K562 (cell line): Measurements from ENCODE around the gene ACSF3. TPM values are rescaled to one million over a fixed set of nuclear protein-coding genes. Genes with fewer than 3 reads are reported as not detected.

Experiments
- ATAC-seq: fragments of 200-7000 bp; cut with Tn5 transposase; 3 replicates; pipeline ENCODE4 v1.9.1; 2020; ENCODE audit warnings: moderate library complexity
- BruUV-seq: library from RNA; stranded (reverse); fragments of 400-500 nt; replicated peaks from 2 replicates; lab custom pipeline; 2021; lab: Mats Ljungman, UMichigan
- CTCF ChIA-PET: fragments of 300-600 bp; formaldehyde crosslinking; extraction: SDS; loops from one replicate; lab custom pipeline; 2021; ENCODE audit warnings: low intra/inter-chr PET ratio; lab: Yijun Ruan, JAX
- POLR2A ChIA-PET: fragments of 300-600, 350-650 bp; sonication (Branson Sonifier 250); formaldehyde crosslinking; extraction: SDS; loops from one replicate; lab custom pipeline; 2021; ENCODE audit warnings: antibody characterized with exemption, inconsistent platforms; lab: Yijun Ruan, JAX
- DNase-seq, 4 experiments: peaks; one replicate each; pipeline versions ENCODE4 v3.0.0 to v3.0.0-alpha.2; 2011 to 2018; ENCODE audit warnings: low spot score in 3 of 4, mixed read lengths in 3 of 4; ENCODE audit errors: extremely low read depth in 1 of 4
- FAIRE-seq: peaks from 2 replicates; lab custom pipeline; 2011; peaks lifted over from hg19 to GRCh38; lab: Jason Lieb, UNC
- H2AFZ ChIP-seq: 2 replicates; pipeline ENCODE4 v1.6.0; 2011; ENCODE audit warnings: low read depth, low read length, control low read depth, inconsistent platforms
- H3K27ac ChIP-seq: fragments of 200-600 bp; 3 replicates; pipeline ENCODE4 v1.8.0; 2011; ENCODE audit warnings: low read depth, mild to moderate bottlenecking, control low read depth, inconsistent platforms, low read length, moderate library complexity, mixed read lengths; ENCODE audit errors: extremely low read depth
- H3K27me3 ChIP-seq, 2 experiments: fragments of 300-600 bp in 1 of 2; 2 replicates in 1 of 2; 3 replicates in 1 of 2; pipeline versions ENCODE4 v1.6.0 to v1.8.0; 2011; ENCODE audit warnings: inconsistent platforms in 2 of 2, low read length in 2 of 2, mild to moderate bottlenecking in 1 of 2, mixed read lengths in 1 of 2, moderate library complexity in 1 of 2; ENCODE audit not compliant: control insufficient read depth in 2 of 2, insufficient read depth in 2 of 2
- H3K36me3 ChIP-seq: fragments of 300-600 bp; 3 replicates; pipeline ENCODE4 v1.8.0; 2011; ENCODE audit warnings: mild to moderate bottlenecking, low read length, inconsistent platforms; ENCODE audit not compliant: control insufficient read depth, insufficient read depth
- H3K4me1 ChIP-seq, 2 experiments: fragments of 200-600 bp in 1 of 2; replicated peaks in 1 of 2; 2 replicates in 1 of 2; 3 replicates in 1 of 2; pipeline versions ENCODE4 v1.5.1 to v1.8.0; 2011; ENCODE audit warnings: inconsistent platforms in 2 of 2, low read length in 2 of 2, mild to moderate bottlenecking in 1 of 2, mixed read lengths in 1 of 2, moderate library complexity in 1 of 2; ENCODE audit not compliant: control insufficient read depth in 2 of 2, insufficient read depth in 2 of 2
- H3K4me2 ChIP-seq: 2 replicates; pipeline ENCODE4 v1.6.1; 2011; ENCODE audit warnings: low read length, control low read depth, inconsistent platforms, mixed read lengths; ENCODE audit not compliant: insufficient read depth
- H3K4me3 ChIP-seq: fragments of 200-600 bp; sonication (generic), shearing (Covaris generic); 2 replicates; pipeline ENCODE4 v1.5.1; 2016; ENCODE audit warnings: control low read depth, inconsistent platforms
- H3K79me2 ChIP-seq: fragments of 200-600 bp; 3 replicates; pipeline ENCODE4 v1.8.0; 2011; ENCODE audit warnings: low read length, inconsistent platforms; ENCODE audit not compliant: control insufficient read depth, insufficient read depth
- H3K9ac ChIP-seq, 2 experiments: 2 replicates each; pipeline versions ENCODE4 v1.6.0 to v1.6.1; 2011; ENCODE audit warnings: low read depth in 2 of 2, low read length in 2 of 2, control low read depth in 1 of 2, inconsistent platforms in 1 of 2, mild to moderate bottlenecking in 1 of 2, mixed read lengths in 1 of 2; ENCODE audit not compliant: insufficient read depth in 1 of 2
- H3K9me1 ChIP-seq: one replicate; pipeline ENCODE4 v1.6.0; 2011; ENCODE audit warnings: inconsistent platforms, mild to moderate bottlenecking, low read length, moderate library complexity; ENCODE audit not compliant: control insufficient read depth, insufficient read depth
- H3K9me3 ChIP-seq: replicated peaks from 2 replicates; pipeline ENCODE4 v1.5.1; 2011; ENCODE audit warnings: low read depth, low read length, inconsistent platforms; ENCODE audit not compliant: control insufficient read depth, insufficient read depth
- H4K20me1 ChIP-seq: replicated peaks from 2 replicates; pipeline ENCODE4 v1.6.1; 2011; ENCODE audit warnings: low read length, inconsistent platforms, mixed read lengths; ENCODE audit not compliant: control insufficient read depth, insufficient read depth
- BHLHE40 ChIP-seq: IDR thresholded peaks from 2 replicates; pipeline ENCODE4 v1.6.1; 2011; ENCODE audit warnings: low read length, improper control_type of control experiment
- KLF1 ChIP-seq: fragments of 450-650 bp; IDR thresholded peaks from 2 replicates; pipeline ENCODE4 v1.6.1; 2016; ENCODE audit warnings: missing genetic modification characterization, missing compliant biosample characterization
- NONO ChIP-seq, 2 experiments: fragments of 200-400 bp in 1 of 2; fragments of 450-650 bp in 1 of 2; formaldehyde crosslinking in 1 of 2; IDR thresholded peaks; 2 replicates each; pipeline ENCODE4 v1.6.1; 2017; ENCODE audit warnings: low read depth in 2 of 2, mild to moderate bottlenecking in 2 of 2, moderate library complexity in 2 of 2, low read length in 1 of 2
- SMC3 ChIP-seq: conservative IDR thresholded peaks from 2 replicates; pipeline ENCODE4 v1.6.1; 2011; ENCODE audit warnings: low read depth, low read length, improper control_type of control experiment; ENCODE audit not compliant: insufficient read depth
- ZNF778 ChIP-seq: fragments of 450-650 bp; formaldehyde crosslinking; IDR thresholded peaks from 2 replicates; pipeline ENCODE4 v1.4.0; 2020; ENCODE audit warnings: mild to moderate bottlenecking, moderate library complexity
- WGBS: fragments of 100-300 bp; shearing (Covaris generic); methylation state at CpG from one replicate; pipeline ENCODE4 v1.1.6; 2016; ENCODE audit warnings: low coverage, mixed read lengths; ENCODE audit not compliant: insufficient coverage; ENCODE audit errors: missing lambda C conversion rate; 5-methylcytosine and 5-hydroxymethylcytosine counted together
- in situ Hi-C: fragments of 300-500 bp; cut with MboI; formaldehyde crosslinking; loops from 4 replicates; pipeline ENCODE4 v1.15.0; 2018; ENCODE audit warnings: inconsistent platforms, mixed read lengths
- intact Hi-C: fragments of 100-400 bp; cut with micrococcal nuclease; formaldehyde crosslinking; loops from 2 replicates; pipeline ENCODE4 v1.14.2; 2022
- polyA plus RNA-seq, 8 experiments: library from polyadenylated mRNA; depleted of rRNA in 4 of 8; stranded (reverse) in 5 of 8; unstranded in 3 of 8; fragments of >200 nt; fragmentation: Nextera tagmentation in 2 of 8; fragmentation: Illumina TruSeq in 1 of 8; extraction: Ambion mirVana in 2 of 8; extraction: Trizol in 1 of 8; gene quantifications; 2 replicates each; pipeline versions ENCODE4 v1.2.1 to v1.2.3, GENCODE V29; 2011 to 2014; ENCODE audit warnings: inconsistent platforms in 1 of 8, missing spikeins in 1 of 8
- total RNA-seq, 7 experiments: library from RNA; depleted of rRNA in 6 of 7; stranded (reverse); fragments of >200 nt in 6 of 7; fragmentation: Illumina TruSeq in 2 of 7; extraction: Trizol in 2 of 7; gene quantifications; 2 replicates each; pipeline versions ENCODE4 v1.2.1 to v1.2.3, GENCODE V29; 2011 to 2021; ENCODE audit warnings: low replicate concordance in 1 of 7
- TF ChIP-seq, protein P1 (sequence below): fragments of 250-450 bp; sonication (Bioruptor Pico); IDR thresholded peaks from 2 replicates; pipeline ENCODE4 v1.5.0; 2021

ACSF3 gene
- total and polyA plus RNA-seq, 9 of the 15 experiments (the other 6 are each of a cell fraction or from before 2014, with no cell fraction given) = 0.77 to 32.8 (median 14.7) TPM

GRCh38 chr16:89178453-89179147 is 84.9 kb downstream of the ACSF3 start (continued):
- TF ChIP-seq SMC3 (no peak), KLF1 (tag) (no peak)

- no peak overlapping the region for H3K4me2 ChIP-seq
- no peaks in the 10 kb centered on the region for H3K9me1 ChIP-seq
- no peaks in the 10 kb centered on the region for H3K36me3 ChIP-seq
- H3K9ac ChIP-seq = no peak overlapping the region
- no peaks in the 10 kb centered on the region for H3K79me2 ChIP-seq
- in situ Hi-C loops = no loop called here
- CTCF ChIA-PET = no interaction called here
- FAIRE-seq (no peak), ATAC-seq (no peak), DNase-seq (no peak)
- no peaks in the 10 kb centered on the region; the same call in 1 of the 2 replicates for H4K20me1 ChIP-seq
- intact Hi-C loops = no loop called here
- H3K27ac ChIP-seq = no peak overlapping the region
- H3K4me1 ChIP-seq = peaks cover 0 to 65% of the 10 kb centered on the region in 2 experiments; a peak in 2 of 5 replicates
- no peak overlapping the region for H2AFZ ChIP-seq
- POLR2A ChIA-PET = no interaction called here
- H3K27me3 ChIP-seq = peaks cover 0 to 39% of the 10 kb centered on the region in 2 experiments; a peak in 2 of 5 replicates
- TF ChIP-seq BHLHE40 = 0 out of 2 replicates have a peak, but pooled peaks have one; percentile 13
- TF ChIP-seq NONO (IDR thresholded peaks at IDR 0.05; ENCODE audit: low read depth in 2 of 2, low read length in 1 of 2) = no peak
- no peak for TF ChIP-seq ZNF778 (CRISPR knock-in tag)
- TF ChIP-seq, protein P1, sequence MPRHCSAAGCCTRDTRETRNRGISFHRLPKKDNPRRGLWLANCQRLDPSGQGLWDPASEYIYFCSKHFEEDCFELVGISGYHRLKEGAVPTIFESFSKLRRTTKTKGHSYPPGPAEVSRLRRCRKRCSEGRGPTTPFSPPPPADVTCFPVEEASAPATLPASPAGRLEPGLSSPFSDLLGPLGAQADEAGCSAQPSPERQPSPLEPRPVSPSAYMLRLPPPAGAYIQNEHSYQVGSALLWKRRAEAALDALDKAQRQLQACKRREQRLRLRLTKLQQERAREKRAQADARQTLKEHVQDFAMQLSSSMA (CRISPR knock-in tag) = no peak
- 11% methylated on average over 8 of the region's 19 CpGs for WGBS
- no peaks in the 10 kb centered on the region for H3K9me3 ChIP-seq
- no peak overlapping the region for H3K4me3 ChIP-seq
- BruUV-seq = no TSS peak
Observed at GRCh38 chr16:89179148-89179484, 85.5 kb downstream of the ACSF3 start.
